Measurements from ENCODE around the gene A3GALT2.

Gene A3GALT2
- 0 to 0.30 (median 0.04) reads per million in 4 donors for total RNA-seq

- no peak for DNase-seq
Measured at GRCh38 chr1:33320619-33321165, at the start of gene A3GALT2. TSS of gene A3GALT2 (minus strand) at chr1:33321098. CDS start at chr1:33321098, 0 bp downstream.

- DNase-seq, result no peak
Measured at GRCh38 chr1:33370301-33370700, 49.4 kb upstream of the A3GALT2 start.

- DNase-seq, result no peak
Measured at GRCh38 chr1:33369764-33370163, 48.9 kb upstream of the A3GALT2 start.

GRCh38 chr1:33369081-33369480 is 48.2 kb upstream of the A3GALT2 start:
- no peak for DNase-seq

GRCh38 chr1:33368431-33368830 is 47.5 kb upstream of the A3GALT2 start:
- no peak for DNase-seq

- peak; percentile 65 to 83 (median 76) for DNase-seq
Measured at GRCh38 chr1:33367485-33368405, 46.8 kb upstream of the A3GALT2 start.

- no peak for DNase-seq
Measured at GRCh38 chr1:33366762-33367484, 46.0 kb upstream of the A3GALT2 start.

GRCh38 chr1:33365560-33365997 is 44.7 kb upstream of the A3GALT2 start:
- DNase-seq, result no peak

- no peak for DNase-seq
Measured at GRCh38 chr1:33364565-33364918, 43.6 kb upstream of the A3GALT2 start.

GRCh38 chr1:33363470-33363861 is 42.6 kb upstream of the A3GALT2 start:
- DNase-seq, result no peak

- no peak for DNase-seq
Measured at GRCh38 chr1:33363021-33363420, 42.1 kb upstream of the A3GALT2 start.

- no peak for DNase-seq
Measured at GRCh38 chr1:33361532-33362235, 40.8 kb upstream of the A3GALT2 start.

GRCh38 chr1:33360367-33360766 is 39.5 kb upstream of the A3GALT2 start:
- DNase-seq, result no peak

- no peak for DNase-seq
Measured at GRCh38 chr1:33359931-33360330, 39.0 kb upstream of the A3GALT2 start.

GRCh38 chr1:33358795-33359503 is 38.1 kb upstream of the A3GALT2 start:
- no peak for DNase-seq

GRCh38 chr1:33358114-33358794 is 37.4 kb upstream of the A3GALT2 start:
- no peak for DNase-seq

- DNase-seq, result no peak
Measured at GRCh38 chr1:33357099-33357498, 36.2 kb upstream of the A3GALT2 start.

GRCh38 chr1:33354707-33355316 is 33.9 kb upstream of the A3GALT2 start:
- no peak for DNase-seq

- no peak for DNase-seq
Measured at GRCh38 chr1:33353531-33353930, 32.6 kb upstream of the A3GALT2 start.

- no peak for DNase-seq
Measured at GRCh38 chr1:33351281-33351660, 30.4 kb upstream of the A3GALT2 start.

GRCh38 chr1:33350611-33351280 is 29.8 kb upstream of the A3GALT2 start:
- DNase-seq, result no peak
